ENCODE measurements around the gene TRPV2.
"Not testable (repeated sequence)": the region's sequence is repeated elsewhere in the genome, so short reads cannot be mapped to it uniquely, and the experiment has no call there.

Gene TRPV2

DNA sequence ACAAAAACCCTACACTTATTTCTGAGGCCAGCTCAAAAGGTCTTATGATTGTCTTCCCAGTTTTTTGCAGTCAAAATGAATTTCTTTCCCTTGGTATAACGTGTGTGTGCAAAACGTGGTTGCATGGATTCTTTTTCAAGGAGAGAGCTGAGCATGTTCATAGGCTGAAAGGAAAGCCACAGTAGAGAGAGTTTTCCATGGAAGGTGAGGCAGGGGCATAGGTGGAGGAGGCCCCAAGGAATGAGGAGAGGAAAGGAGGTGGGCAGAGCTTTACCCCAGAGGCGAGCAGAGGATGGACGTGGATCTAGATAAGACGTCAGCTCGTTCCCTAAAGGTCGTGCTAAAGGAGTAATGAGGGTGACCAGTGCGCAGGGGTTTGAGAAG is 22.8 kb downstream of the TRPV2 start:
- DNase-seq (ENCODE audit: low spot score), result no peak

DNA sequence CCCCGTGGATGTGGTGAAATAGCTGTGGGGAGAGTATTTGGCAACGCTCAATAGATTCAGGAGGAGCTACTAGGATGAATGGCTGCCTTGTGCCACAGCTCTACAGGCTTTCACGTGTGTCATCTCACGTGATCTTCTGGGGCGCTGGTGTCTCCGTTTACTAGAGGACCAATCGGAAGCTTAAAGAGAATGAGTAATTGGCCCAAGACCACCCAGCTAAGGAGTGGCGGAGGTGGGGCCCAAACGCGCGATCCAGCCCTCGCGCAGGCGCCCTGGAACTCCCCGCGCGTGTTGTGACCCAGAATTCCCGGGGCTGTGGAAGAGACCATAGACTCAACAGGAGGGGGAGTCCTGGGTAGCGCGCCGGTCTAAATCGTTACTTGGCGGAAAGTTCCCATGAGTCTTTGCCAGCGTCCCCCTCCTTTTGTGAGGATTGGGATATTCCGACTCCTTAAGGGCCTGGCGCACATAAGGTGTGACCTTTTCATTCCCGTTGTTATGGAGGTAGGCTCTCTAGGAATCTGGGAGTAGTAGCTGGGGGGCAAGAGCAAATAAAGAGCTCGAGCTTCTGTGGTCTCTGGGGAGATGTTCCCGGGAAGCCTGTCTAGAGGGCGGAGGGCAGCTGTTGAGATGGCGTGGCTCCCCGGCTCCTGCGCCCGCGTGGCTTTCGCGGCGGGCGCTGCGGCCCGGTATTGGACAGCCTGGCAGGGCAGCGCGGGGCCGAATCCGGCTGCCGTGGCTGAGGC is 23.4 kb downstream of the TRPV2 start:
- DNase-seq (ENCODE audit: low spot score), result peak; percentile 100

DNA sequence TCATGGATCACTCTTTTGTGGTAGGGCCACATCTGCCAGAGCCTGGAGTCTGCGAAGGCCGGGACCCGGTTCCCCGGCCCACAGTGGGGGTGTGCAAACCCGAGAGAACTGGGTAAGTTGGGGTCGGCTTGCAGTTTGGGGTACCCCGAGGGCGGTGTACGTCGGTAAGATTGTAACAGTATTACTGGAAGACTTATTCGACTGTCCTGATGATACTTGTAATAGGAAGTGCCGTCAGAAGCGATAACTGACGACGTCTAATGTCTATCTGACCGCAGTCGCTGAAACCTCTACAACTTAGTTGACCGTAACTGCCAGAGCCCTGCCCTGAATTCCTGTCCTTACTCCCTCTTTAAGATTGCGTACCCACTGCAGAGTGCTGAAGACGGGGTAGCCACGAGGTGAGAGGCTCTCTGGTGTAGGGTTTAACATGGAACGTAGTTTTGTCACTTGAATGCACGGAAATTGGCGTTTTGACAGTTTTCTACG is 24.0 kb downstream of the TRPV2 start:
- DNase-seq (ENCODE audit: low spot score), result no peak

DNA sequence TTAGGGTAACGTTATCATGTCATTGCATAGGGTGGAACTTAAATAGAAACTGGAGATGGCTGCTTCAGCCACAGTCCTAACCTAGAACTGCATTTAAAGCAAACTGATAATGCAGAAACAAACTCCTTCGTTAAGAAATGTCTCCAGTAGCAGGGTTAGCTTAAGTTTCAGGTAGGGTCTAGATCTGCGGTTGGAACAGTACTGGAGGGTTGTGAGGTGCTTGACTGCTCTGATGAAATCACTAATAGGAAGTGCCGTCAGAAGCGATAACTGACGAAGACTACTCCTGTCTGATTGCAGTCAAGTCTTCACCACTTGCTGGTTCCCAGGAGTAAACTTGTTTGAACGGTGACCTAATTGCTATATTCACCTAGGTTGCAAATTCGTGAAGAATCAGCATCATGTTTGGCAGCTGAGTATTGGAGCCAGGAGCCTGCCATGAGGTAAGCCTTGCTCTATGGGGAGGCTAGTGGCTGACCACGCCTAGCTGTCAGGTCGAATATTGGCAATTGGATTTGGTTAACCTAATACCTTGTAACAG is 24.5 kb downstream of the TRPV2 start:
- DNase-seq (ENCODE audit: low spot score), result no peak

DNA sequence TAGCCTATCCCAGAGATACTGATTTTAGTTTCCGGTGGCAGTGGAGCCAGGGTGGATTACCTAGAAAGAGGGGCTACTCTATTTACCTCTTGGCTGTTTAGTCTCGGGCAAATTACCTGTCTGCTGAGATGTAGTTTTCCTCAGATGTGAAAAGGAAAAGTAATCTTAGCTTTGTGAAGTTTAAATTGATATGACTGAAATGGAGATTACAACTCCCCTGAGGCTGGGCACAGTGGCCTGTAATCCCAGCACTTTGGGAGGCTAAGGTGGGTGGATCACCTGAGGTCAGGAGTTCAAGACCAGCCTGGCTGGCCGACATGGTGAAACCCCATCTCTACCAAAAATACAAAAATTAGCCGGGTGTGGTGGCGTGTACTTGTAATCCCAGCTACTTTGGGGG is 25.0 kb downstream of the TRPV2 start:
- DNase-seq (ENCODE audit: low spot score), result not testable (repeated sequence)

DNA sequence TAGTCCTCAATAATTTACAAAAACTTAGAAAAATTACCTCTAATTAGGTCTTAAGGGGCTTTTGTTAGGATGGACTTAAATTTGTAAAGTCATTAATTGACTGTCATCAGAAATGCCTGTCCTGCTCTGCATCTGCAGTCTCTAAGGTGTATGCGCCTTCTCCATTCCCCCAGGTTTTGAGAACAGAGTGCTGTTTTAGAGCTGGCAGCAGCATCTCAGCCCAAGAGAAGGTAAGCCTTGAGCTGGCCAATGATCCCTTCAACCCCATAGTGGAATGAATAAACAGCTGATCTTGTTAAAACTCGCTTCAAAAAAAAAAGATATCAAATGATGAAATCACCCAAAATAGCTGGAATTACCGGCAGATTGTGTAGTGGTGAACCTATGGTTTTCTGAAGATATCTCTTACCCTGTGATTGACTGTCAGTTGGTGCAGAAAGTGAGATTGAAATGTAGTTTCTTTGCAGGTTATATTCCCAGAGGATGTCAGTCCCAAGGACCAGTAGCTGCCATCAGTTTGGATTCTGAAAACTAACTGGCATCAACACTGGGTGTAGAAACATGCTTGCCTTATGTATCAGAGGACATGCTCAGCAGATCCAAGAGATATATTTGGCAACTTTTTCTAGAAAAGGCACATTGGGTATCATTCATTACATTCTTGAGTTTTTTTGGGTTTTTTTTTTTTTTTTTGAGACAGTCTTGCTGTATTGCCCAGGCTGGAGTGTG is 25.7 kb downstream of the TRPV2 start:
- DNase-seq (ENCODE audit: low spot score), result no peak

DNA sequence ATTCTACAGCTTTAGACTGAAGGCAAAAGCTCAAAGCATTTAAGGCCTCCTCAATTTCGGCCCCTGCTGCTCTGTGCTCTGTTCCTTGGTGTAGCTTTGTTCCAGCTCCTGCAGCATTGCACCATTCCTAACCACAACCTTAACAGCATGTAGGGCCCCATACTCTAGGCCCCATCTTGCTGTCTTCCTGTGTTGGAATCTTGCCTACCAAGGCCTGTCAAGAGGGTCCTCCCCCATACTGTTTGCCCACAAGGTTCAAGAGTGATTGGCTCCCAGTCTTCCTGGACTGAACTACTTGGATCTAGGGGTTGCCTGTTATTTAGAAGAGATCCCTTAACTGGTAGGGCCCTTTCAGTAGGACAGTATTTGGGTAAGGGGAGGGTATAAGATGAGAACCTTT is 26.8 kb downstream of the TRPV2 start:
- no peak for DNase-seq (ENCODE audit: low spot score)

DNA sequence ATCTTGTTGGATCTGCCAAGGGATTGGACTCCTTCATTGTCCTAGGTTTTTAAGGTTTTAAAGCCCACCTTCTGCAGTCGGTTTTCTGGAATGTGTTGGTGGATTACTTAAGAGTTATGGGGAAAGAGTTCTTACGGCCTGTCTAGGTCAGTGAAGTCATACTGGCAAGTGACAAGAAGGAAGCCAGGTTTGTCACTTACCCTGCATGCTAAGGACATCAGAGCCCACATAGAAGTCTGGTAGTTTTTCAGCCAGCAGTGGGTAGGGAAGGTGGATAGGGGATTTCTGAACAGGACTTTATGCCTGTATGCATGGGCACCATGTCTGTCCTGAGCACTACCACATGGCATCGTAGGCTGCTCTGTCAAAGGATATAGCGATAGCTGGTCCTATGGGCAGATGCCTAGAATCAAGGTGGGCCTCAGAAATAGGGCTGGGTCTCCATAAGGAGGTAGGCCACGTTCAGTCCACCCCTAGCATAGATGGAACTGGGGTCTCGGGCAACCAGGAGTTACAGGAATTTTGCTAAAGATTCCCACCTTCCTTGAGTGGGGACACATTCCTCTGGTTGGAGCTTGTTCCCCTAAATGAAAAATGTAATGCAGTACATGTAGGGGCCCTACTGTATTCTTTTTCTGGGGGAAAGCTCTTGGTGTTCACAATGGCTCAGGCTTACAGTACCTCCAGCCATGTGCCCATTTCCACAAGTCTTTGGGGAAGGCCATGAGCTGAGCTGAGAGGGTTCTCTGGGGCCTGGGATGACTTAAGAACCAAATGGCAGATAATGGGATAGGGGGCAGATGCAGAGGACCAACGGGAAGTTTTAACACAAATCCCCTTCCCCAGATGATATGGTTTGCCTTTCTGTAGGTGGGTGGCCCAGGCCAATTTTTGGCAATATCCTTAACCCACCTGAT is 27.5 kb downstream of the TRPV2 start:
- no peak for DNase-seq (ENCODE audit: low spot score)

DNA sequence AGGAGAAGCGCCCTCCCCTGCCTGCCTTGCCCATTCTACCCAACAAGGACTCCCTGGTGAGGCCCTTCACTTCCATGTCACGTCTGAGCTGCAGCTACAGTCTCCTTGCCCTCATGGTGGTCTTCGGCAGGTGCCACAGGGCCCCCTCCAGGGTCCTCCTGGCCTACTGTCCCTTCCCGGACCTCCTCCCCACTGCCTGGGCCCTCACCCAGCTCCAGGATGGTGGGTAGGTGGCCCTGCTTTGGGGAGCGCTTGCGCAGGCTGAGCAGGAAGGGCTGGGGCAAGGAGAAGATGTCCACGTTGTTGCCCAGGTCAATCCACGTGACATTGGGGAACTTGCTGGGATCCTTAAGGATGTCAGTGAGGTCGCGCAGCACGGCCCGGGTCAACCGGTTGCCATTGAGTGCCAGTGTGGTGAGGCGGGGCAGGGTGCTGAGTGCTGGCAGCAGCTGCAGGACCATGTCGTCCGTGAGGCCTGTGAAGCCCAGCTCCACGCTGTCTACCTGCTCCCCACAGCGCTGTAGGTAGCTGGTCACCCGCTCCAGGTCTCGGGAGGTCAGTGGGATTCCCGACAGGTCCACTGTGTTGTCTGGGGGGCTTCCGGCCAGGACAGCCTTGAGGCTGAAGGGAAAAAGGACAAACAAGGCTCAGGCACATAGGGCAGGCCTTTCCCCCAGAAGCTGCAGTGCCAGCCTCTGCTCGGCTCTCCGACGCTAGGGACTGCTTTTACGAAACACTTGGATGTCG is 28.3 kb downstream of the TRPV2 start:
- DNase-seq (ENCODE audit: low spot score), result no peak

DNA sequence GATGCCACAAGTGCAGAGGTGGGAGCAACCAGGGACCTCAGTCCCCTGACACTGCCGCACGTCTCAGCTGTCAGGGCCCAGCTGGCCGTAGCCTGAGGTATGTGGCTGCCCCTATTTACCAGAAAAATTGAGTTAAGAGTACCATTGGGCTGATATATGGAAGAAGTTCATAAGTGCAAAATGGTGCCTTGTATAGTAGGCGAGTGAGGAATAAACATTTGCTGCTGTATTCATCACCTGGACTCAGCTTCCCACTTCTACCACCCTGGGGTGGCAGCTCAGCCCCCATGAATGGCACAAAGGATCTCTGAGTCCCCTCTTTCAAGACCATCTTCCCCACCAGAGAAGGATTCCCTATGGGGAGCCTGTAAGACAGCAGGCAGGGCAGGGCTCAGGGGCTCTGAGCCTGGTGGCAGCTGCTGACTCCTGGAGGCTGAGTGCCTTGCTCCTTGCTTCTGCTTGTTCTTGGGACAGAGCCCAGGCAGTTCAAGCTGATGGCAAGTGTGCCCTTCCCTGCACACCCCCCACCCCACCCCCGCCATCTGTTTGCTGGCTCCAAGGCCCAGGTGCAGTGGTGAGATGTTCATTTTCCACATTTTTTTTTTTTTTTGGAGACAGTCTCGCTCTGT is 29.0 kb downstream of the TRPV2 start:
- no peak for DNase-seq (ENCODE audit: low spot score)

DNA sequence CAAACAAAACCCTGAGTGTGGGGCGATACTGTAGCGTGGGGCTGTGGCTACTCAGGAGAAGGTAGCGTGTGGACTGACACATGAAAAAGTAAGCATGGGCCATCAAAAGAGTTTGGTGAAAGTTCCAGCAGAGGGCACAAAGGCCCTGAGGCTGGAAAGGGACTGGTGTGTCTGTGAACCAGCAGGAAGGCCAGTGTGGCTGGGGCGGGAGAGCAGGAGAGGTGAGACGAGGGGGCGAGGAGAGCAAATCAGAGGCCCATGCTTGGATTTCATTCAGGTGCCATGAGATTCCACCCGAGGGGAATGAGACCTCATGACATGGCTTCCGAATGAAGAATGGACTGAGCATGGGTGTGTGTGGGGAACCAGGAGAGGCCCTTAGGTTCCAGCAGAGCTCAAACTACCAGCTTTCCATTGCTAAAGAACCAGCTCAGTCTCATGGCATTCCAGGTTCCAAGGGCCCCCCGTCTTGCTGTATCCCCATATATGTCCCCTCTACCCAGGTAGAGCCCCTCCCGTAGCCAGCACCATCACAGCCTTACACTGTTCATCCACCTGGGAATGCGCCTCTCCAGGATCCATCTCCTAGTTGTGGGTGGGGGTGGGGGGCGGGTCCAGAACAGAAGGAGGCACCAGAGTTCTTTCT is 31.1 kb downstream of the TRPV2 start:
- DNase-seq (ENCODE audit: low spot score), result no peak

DNA sequence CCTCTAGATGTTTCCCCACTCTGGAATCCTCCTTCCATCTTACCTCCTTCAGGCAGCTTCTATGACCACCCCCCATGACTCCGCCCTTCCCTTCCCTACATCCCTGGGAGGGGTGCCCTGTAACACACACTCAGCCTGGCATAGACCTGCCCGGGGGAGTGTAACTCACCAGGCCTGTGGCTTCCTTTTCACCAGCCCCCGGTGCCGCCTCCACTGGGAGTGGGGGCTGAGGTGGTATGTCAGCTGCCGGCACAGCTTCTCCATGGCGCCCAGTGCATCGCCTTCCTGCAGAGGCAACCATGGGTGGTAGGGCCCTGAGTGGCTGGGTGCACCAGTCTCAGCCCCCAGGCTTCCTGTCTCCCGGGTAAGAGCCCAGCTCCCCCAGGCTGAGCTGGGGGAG is 32.3 kb downstream of the TRPV2 start:
- DNase-seq (ENCODE audit: low spot score), result no peak

DNA sequence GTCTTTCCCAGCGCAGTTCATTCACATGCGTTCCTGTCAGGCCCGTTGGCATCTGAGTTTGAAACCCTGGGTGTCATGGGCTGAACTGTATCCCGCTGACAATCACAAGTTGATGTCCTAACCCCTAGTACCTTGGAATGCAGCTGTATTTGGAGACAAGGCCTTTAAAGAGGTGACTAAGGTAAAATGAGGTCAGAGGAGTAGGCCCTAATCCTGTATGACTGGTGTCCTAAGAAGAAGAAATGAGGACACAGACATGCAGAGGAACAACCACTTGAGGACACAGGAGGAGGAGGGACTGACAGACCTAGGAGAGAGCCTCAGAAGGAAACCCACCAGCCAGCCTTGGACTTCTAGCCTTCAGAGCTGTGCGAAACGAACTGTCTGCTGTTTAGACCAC is 33.1 kb downstream of the TRPV2 start:
- DNase-seq (ENCODE audit: low spot score), result no peak

DNA sequence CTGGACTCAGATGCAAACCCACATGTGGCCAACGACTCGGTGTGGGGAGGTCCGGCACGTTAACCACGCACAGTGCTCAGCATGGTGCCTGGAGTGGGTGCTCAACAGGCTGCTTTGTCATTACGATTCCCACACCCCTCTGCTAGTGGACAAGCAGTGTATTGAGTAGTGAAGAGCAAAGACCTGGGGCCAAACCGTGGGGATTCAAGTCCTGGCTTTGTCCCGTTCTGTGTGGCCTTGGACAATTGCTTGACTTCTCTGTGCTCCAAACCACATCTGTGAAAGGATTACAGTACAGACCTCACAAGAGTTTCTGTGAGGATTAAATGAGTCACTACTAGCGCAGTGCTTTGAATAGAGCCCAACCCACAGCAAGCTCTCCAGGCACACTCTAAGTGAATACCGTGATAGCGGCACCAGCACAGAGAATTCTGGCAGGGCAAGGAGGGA is 33.8 kb downstream of the TRPV2 start:
- peak; percentile 71 for DNase-seq (ENCODE audit: low spot score)

DNA sequence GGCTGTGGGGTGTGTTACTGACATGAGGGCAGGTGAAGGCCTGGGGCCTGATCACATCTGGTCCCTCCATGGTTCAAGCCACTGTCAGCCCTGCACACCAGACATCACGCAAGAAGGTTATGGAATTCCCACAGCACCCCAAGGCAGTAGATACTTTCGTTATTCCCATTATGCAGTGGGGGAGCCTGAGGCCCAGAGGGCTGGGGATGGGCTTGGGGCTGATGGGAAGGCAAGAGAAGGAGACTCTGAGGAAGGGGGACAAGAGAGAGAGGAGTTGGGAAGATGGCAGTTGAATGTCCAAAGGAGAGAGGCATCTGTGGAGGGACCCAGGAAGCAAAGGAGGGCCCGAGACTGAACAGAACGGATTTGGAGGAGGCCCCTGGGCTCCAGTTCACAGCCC is 34.7 kb downstream of the TRPV2 start:
- no peak for DNase-seq (ENCODE audit: low spot score)

DNA sequence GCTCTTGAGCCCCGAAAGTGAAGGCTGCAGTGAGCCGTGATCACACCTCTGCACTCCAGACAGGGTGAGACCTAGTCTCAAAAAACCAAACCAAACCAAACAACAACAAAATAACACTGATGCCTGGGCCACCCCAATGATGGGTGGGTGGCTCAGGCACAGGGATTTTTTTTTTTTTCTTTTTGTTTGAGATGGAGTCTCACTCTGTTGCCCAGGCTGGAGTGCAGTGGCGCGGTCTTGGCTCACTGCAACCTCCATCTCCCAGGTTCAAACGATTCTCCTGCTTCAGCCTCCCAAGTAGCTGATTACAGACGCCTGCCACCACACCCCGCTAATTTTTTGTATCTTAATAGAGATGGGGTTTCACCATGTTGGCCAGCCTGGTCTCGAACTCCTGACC is 36.9 kb downstream of the TRPV2 start:
- DNase-seq (ENCODE audit: low spot score), result not testable (repeated sequence)

DNA sequence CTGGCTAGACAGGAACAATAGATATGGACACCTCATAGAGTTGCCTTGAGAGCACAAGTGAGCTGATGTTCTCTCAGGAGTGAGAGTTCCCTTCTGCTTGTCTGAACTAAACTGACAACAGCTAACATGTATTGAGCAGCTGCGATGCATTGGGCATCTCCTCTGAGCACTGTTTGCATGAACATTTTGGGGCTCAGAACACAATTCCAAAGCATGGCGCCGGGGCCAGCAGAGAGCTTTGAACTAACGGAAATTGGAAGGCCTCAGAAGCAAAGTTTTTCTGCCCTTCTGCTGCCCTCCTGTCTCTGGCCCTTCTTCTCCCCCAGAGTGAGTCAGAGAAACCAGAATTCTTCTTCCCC is 38.1 kb downstream of the TRPV2 start:
- no peak for DNase-seq (ENCODE audit: low spot score)

DNA sequence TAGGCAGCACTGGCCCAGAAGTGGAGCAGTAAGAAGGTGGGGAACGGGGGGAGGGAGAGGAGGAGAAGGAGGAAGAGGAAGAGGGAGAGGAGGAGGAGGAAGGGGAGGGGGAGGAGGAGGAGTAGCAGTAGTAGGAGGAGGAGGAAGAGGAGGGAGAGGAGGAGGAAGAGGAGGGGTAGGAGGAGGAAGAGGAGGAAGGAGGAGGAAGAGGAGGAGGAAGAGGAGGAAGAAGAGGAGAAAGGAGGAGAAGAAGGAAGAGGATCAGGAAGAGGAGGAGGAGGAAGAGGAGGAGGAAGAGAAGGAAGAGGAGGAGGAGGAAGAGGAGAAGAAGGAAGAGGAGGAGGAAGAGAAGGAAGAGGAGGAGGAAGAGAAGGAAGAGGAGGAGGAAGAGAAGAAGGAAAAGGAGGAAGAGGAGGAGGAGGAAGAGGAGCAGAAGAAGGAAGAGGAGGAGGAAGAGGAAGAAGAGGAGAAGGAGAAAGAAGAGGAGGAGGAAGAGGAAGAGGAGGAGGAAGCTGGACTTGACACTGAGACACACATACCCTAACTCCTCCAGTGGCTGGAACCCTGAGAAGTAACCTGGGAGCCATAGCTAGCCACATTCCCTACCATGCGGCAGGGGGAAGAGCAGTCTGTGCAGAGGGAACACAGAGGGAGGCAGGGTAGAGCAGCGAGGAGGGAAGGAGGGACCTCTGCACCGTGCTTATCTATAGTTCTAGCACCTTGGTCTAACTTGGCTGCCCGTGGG is 40.8 kb downstream of the TRPV2 start:
- DNase-seq (ENCODE audit: low spot score), result no peak

DNA sequence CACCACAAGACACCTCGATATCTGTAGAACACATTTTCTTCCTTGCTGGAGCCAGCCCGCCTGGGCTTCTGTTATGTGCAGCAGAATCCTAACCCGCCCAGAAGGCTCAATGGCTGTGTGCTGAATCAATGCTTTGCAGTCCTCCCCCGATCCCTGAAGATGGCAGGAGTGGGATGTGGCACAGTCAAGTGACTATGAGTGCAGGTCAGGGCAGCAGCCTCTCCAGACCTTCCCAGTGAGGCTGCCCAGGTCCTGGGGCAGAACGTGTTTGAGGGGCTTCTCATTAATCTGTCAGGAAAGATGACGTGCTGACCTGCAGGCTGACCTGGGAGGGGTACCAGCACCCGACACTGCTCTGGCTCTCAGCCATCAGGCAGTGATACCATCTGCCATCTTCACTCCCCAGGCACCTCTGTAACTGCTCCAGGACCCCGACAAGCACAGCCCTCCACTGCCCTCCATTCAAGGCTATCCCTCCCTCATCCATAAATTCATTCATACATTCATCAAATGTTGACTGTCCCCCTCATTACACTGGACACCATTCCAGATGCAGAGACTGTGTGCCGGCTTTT is 41.5 kb downstream of the TRPV2 start:
- no peak for DNase-seq (ENCODE audit: low spot score)
